Glutamatergic neuron (in vitro differentiated cells): ENCODE data around the gene ZMIZ1. TPM values are rescaled to one million over a fixed set of nuclear protein-coding genes. Genes with fewer than 3 reads are reported as not detected.

Experiments
- DNase-seq: peaks from one replicate; pipeline ENCODE4 v3.0.0; 2022
- H3K27ac Mint-ChIP-seq: one replicate; pipeline ENCODE4 v1.8.0; 2020; ENCODE audit warnings: mild to moderate bottlenecking, mixed read lengths, inconsistent platforms; ENCODE audit not compliant: unreplicated experiment
- H3K27me3 Mint-ChIP-seq: one replicate; pipeline ENCODE4 v1.8.0; 2020; ENCODE audit warnings: mild to moderate bottlenecking, moderate library complexity, mixed read lengths, inconsistent platforms; ENCODE audit not compliant: unreplicated experiment
- H3K36me3 Mint-ChIP-seq: one replicate; pipeline ENCODE4 v1.8.0; 2020; ENCODE audit warnings: mild to moderate bottlenecking, mixed read lengths, inconsistent platforms; ENCODE audit not compliant: unreplicated experiment
- H3K4me1 Mint-ChIP-seq: one replicate; pipeline ENCODE4 v1.8.0; 2020; ENCODE audit warnings: mild to moderate bottlenecking, low read depth, mixed read lengths, inconsistent platforms; ENCODE audit not compliant: unreplicated experiment
- H3K4me3 Mint-ChIP-seq: one replicate; pipeline ENCODE4 v1.8.0; 2020; ENCODE audit warnings: mild to moderate bottlenecking, mixed read lengths, inconsistent platforms; ENCODE audit not compliant: unreplicated experiment
- H3K9me3 Mint-ChIP-seq: one replicate; pipeline ENCODE4 v1.8.0; 2020; ENCODE audit warnings: mild to moderate bottlenecking, moderate library complexity, mixed read lengths, inconsistent platforms; ENCODE audit not compliant: unreplicated experiment
- CTCF ChIP-seq: fragments of 200-600 bp; sonication (generic); IDR thresholded peaks from one replicate; pipeline ENCODE4 v1.5.0; 2021; ENCODE audit not compliant: partially characterized antibody, unreplicated experiment
- total RNA-seq: library from RNA; stranded (reverse); fragmentation: NEBNext Ultra II Directional; extraction: Animal tissue kit (Norgen Biotek cat#: 25700); gene quantifications from one replicate; pipeline ENCODE4 v1.2.1, GENCODE V29; 2021; ENCODE audit not compliant: unreplicated experiment

The ZMIZ1 gene
- total RNA-seq, 1 donor from 2014 or later, result 230 TPM

- peak overlapping the region; percentile 85 for H3K27ac Mint-ChIP-seq
- no peak for TF ChIP-seq CTCF
- peaks cover 30% of the 10 kb centered on the region for H3K27me3 Mint-ChIP-seq
- H3K9me3 Mint-ChIP-seq, result peaks cover 15% of the 10 kb centered on the region
- H3K4me1 Mint-ChIP-seq, result peaks cover 57% of the 10 kb centered on the region
- no peak for DNase-seq
- no peaks in the 10 kb centered on the region for H3K36me3 Mint-ChIP-seq
- H3K4me3 Mint-ChIP-seq, result no peak overlapping the region
Measured at GRCh38 chr10:79116368-79116767, 47.6 kb downstream of the ZMIZ1 start.

GRCh38 chr10:79116801-79117723 is 48.3 kb downstream of the ZMIZ1 start:
- H3K27ac Mint-ChIP-seq, result peak overlapping the region; percentile 85
- no peak for DNase-seq
- H3K9me3 Mint-ChIP-seq, result peaks cover 15% of the 10 kb centered on the region
- H3K4me1 Mint-ChIP-seq, result peaks cover 54% of the 10 kb centered on the region
- no peak for TF ChIP-seq CTCF
- H3K36me3 Mint-ChIP-seq, result no peaks in the 10 kb centered on the region
- H3K4me3 Mint-ChIP-seq, result peak overlapping the region; percentile 71
- peaks cover 28% of the 10 kb centered on the region for H3K27me3 Mint-ChIP-seq

DNA sequence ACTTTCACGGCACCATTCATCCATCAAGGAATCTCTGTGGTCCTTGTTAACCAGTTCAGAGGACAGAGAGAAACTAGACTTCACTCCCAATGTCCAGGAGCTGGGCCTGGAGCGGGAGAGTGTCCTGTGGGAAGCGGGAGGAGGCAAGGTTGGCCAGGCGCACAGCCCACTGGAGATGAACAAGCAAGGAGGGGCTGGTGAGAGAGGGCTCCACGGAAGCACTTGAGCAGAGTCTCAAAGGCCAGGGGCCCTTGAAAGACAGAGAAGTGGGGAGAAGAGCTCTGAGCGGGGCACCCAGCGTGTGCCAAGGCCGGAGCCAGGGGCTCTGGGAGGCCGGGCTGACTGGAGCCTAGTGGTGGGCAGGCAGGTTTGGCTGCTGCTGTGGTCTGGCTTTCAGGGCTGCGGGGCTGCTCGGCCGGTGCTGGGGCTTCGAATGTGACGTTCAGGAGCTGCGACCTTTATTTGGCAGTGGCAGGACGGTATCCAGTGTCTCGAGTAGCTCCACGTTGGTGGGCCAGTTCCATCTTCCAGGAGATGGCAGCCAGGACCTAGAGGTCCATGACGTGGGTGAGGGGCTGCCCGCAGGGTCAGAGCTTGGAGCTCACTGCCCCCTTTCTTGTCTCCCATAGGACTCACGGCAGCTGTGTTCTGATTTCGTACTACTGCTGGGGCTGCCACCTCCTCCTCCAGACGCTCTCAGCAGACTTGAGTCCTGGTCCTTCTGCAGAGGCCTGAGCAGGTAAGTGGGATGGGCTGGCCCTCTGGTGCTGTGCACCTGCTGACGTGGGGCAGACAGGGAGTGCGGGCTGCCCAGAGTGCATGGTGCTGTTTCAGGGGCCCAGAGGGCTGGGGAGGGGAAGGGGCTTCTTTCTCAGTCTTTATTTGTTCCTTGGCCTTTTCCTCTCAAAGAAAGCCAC is 49.8 kb downstream of the ZMIZ1 start:
- Mint-ChIP-seq H3K36me3 (no peaks in the 10 kb centered on the region), H3K4me1 (peaks cover 48% of the 10 kb centered on the region), H3K27ac (peak overlapping the region; percentile 18), H3K27me3 (peaks cover 25% of the 10 kb centered on the region), H3K9me3 (peaks cover 15% of the 10 kb centered on the region), H3K4me3 (peak overlapping the region; percentile 25)
- no peak for DNase-seq
- TF ChIP-seq CTCF, result no peak

DNA sequence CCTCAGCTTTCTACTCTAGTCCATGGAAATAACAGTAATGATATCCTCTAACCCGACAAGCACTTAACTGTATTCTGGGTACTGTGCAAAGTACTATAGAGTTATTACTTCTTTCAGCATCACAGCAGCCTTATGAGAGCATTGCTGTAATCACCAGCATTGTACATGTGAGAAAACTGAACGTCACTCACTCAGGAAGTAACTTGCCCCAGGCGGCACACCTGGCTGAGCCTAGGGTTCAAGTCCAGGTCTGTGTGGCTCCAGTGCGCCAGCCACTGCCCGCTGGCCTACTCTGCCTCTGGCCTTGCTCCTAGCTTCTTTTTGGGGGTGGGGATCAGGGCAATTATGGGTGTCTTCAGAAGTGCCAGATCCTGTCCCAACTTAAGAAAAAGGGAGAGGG is 50.5 kb downstream of the ZMIZ1 start:
- Mint-ChIP-seq H3K27ac (no peak overlapping the region), H3K36me3 (no peaks in the 10 kb centered on the region), H3K9me3 (peaks cover 10% of the 10 kb centered on the region), H3K4me1 (peaks cover 42% of the 10 kb centered on the region), H3K4me3 (no peak overlapping the region), H3K27me3 (peaks cover 19% of the 10 kb centered on the region)
- DNase-seq, result no peak
- TF ChIP-seq CTCF, result no peak
